ENCODE results near the gene SAMHD1.
"Not testable (repeated sequence)": the region's sequence is repeated elsewhere in the genome, so short reads cannot be mapped to it uniquely, and the experiment has no call there.

DNA sequence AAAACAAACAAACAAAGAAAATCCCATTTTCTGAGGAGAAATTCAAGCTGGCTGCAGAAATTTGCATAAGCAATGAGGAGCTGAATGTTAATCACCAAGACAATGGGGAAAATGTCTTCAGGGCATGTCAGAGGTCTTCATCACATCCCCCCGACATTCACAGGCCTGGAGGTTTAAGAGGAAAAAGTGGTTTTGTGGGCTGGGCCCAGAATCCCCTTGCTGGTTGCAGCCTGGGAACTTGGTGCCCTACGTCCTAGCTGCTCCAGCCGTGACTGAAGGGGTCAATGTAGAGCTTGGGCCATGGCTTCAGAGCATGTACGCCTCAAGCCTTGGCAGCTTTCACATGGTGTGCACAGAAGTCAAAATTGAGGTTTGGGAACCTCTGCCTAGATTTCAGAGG lies 42.7 kb upstream of the SAMHD1 start:
- TF ChIP-seq, protein P1, sequence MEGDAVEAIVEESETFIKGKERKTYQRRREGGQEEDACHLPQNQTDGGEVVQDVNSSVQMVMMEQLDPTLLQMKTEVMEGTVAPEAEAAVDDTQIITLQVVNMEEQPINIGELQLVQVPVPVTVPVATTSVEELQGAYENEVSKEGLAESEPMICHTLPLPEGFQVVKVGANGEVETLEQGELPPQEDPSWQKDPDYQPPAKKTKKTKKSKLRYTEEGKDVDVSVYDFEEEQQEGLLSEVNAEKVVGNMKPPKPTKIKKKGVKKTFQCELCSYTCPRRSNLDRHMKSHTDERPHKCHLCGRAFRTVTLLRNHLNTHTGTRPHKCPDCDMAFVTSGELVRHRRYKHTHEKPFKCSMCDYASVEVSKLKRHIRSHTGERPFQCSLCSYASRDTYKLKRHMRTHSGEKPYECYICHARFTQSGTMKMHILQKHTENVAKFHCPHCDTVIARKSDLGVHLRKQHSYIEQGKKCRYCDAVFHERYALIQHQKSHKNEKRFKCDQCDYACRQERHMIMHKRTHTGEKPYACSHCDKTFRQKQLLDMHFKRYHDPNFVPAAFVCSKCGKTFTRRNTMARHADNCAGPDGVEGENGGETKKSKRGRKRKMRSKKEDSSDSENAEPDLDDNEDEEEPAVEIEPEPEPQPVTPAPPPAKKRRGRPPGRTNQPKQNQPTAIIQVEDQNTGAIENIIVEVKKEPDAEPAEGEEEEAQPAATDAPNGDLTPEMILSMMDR (IDR thresholded peaks at IDR 0.05; ENCODE audit: borderline replicate concordance, extremely low read depth, low read length, poor library complexity, severe bottlenecking) = not testable (repeated sequence)
- TF ChIP-seq EZH2 (IDR thresholded peaks at IDR 0.05; ENCODE audit: borderline replicate concordance, low read depth, low read length, severe bottlenecking) = not testable (repeated sequence)

All from DND-41 (cell line).